Endothelial cell of umbilical vein (primary cell): ENCODE results near the gene ZBTB25. TPM values are rescaled to one million over a fixed set of nuclear protein-coding genes. Genes with fewer than 3 reads are reported as not detected.

Experiments used
- BruUV-seq: library from RNA; stranded (reverse); fragments of 400-500 nt; replicated peaks from 2 replicates; lab custom pipeline; 2021; lab: Mats Ljungman, UMichigan
- CTCF ChIA-PET: fragments of 300-600, 350-600 bp; sonication (Branson Sonifier 250); formaldehyde crosslinking; loops from one replicate; lab custom pipeline; 2021; ENCODE audit warnings: antibody characterized with exemption, inconsistent platforms; lab: Charles Lee
- POLR2A ChIA-PET: fragments of 300-600, 350-600 bp; sonication (Branson Sonifier 250); formaldehyde crosslinking; loops from one replicate; lab custom pipeline; 2021; ENCODE audit warnings: antibody characterized with exemption, inconsistent platforms; lab: Charles Lee
- DNase-seq: peaks from one replicate; pipeline ENCODE4 v3.0.0-alpha.2; 2011; ENCODE audit warnings: low read depth, low spot score
- FAIRE-seq: peaks from 2 replicates; lab custom pipeline; 2011; peaks lifted over from hg19 to GRCh38; lab: Jason Lieb, UNC
- H2AFZ ChIP-seq: 2 replicates; pipeline ENCODE4 v1.6.0; 2012; ENCODE audit warnings: low read depth, low read length, control low read depth, inconsistent platforms
- H3K27ac ChIP-seq: 2 replicates; pipeline ENCODE4 v1.5.1; 2011; ENCODE audit warnings: low read depth, mild to moderate bottlenecking, control low read depth, low read length, moderate library complexity; ENCODE audit not compliant: insufficient read depth
- H3K27me3 ChIP-seq, 2 experiments: 2 replicates each; pipeline versions ENCODE4 v1.6.0 to v1.6.1; 2011; ENCODE audit warnings: low read length in 2 of 2, mixed read lengths in 1 of 2; ENCODE audit not compliant: control insufficient read depth in 2 of 2, insufficient read depth in 2 of 2
- H3K36me3 ChIP-seq, 2 experiments: 2 replicates in 1 of 2; 3 replicates in 1 of 2; pipeline ENCODE4 v1.5.1; 2011; ENCODE audit warnings: low read length in 2 of 2, mild to moderate bottlenecking in 1 of 2, moderate library complexity in 1 of 2; ENCODE audit not compliant: control insufficient read depth in 2 of 2, insufficient read depth in 2 of 2; ENCODE audit errors: extremely low read depth in 1 of 2
- H3K4me1 ChIP-seq: 3 replicates; pipeline ENCODE4 v1.5.1; 2011; ENCODE audit warnings: mild to moderate bottlenecking, low read length; ENCODE audit not compliant: control insufficient read depth, insufficient read depth; ENCODE audit errors: extremely low read depth
- H3K4me2 ChIP-seq: 2 replicates; pipeline ENCODE4 v1.6.1; 2011; ENCODE audit warnings: low read length, control low read depth, mixed read lengths; ENCODE audit not compliant: insufficient read depth
- H3K4me3 ChIP-seq, 3 experiments: fragments of 200-600 bp in 1 of 3; sonication (generic), shearing (Covaris generic) in 1 of 3; replicated peaks in 1 of 3; 2 replicates each; pipeline ENCODE4 v1.5.1; 2011 to 2016; ENCODE audit warnings: control low read depth in 3 of 3, low read length in 3 of 3, mild to moderate bottlenecking in 2 of 3, inconsistent platforms in 1 of 3, low read depth in 1 of 3, moderate library complexity in 1 of 3; ENCODE audit not compliant: insufficient read depth in 1 of 3
- H3K79me2 ChIP-seq: 2 replicates; pipeline ENCODE4 v1.6.0; 2012; ENCODE audit warnings: low read length, inconsistent platforms; ENCODE audit not compliant: control insufficient read depth, insufficient read depth
- H3K9ac ChIP-seq: replicated peaks from 2 replicates; pipeline ENCODE3; 2011; ENCODE audit warnings: low read length, control low read depth; ENCODE audit not compliant: insufficient read depth; ENCODE audit errors: extremely low read depth
- H3K9me1 ChIP-seq: replicated peaks from 3 replicates; pipeline ENCODE4 v1.6.0; 2011; ENCODE audit warnings: mild to moderate bottlenecking, low read length; ENCODE audit not compliant: control insufficient read depth, insufficient read depth; ENCODE audit errors: extremely low read depth
- H3K9me3 ChIP-seq: replicated peaks from 2 replicates; pipeline ENCODE4 v1.5.1; 2012; ENCODE audit warnings: low read length, inconsistent platforms; ENCODE audit not compliant: control insufficient read depth, insufficient read depth
- H4K20me1 ChIP-seq: replicated peaks from 2 replicates; pipeline ENCODE3; 2011; ENCODE audit warnings: mild to moderate bottlenecking, low read length; ENCODE audit not compliant: control insufficient read depth, insufficient read depth; ENCODE audit errors: extremely low read depth
- EZH2 ChIP-seq: IDR thresholded peaks from 2 replicates; pipeline ENCODE4 v1.6.1; 2012; ENCODE audit warnings: borderline replicate concordance, low read depth, mild to moderate bottlenecking, moderate library complexity, low read length, inconsistent platforms; ENCODE audit not compliant: severe bottlenecking
- FOS ChIP-seq: IDR thresholded peaks from 2 replicates; pipeline ENCODE4 v1.6.1; 2011; ENCODE audit warnings: mild to moderate bottlenecking, low read length, moderate library complexity, borderline replicate concordance; ENCODE audit not compliant: insufficient read depth
- GATA2 ChIP-seq: IDR thresholded peaks from 2 replicates; pipeline ENCODE4 v1.7.0; 2011; ENCODE audit warnings: low read depth, mild to moderate bottlenecking, moderate library complexity, mixed read lengths, low read length; ENCODE audit not compliant: insufficient read length, insufficient read depth
- JUN ChIP-seq: IDR thresholded peaks from 2 replicates; pipeline ENCODE4 v1.6.1; 2011; ENCODE audit warnings: borderline replicate concordance, low read depth; ENCODE audit not compliant: insufficient read length, insufficient read depth
- MAX ChIP-seq: IDR thresholded peaks from 2 replicates; pipeline ENCODE4 v1.6.1; 2011; ENCODE audit not compliant: insufficient read depth, insufficient read length
- MYC ChIP-seq: IDR thresholded peaks from one replicate; pipeline ENCODE4 v1.6.1; 2011; ENCODE audit warnings: mild to moderate bottlenecking, low read depth, low read length
- POLR2A ChIP-seq: IDR thresholded peaks from 2 replicates; pipeline ENCODE4 v1.6.1; 2012; ENCODE audit warnings: low read depth, mild to moderate bottlenecking, control low read depth, low read length
- POLR2AphosphoS5 ChIP-seq: IDR thresholded peaks from 2 replicates; pipeline ENCODE4 v1.6.1; 2012; ENCODE audit warnings: low read depth, mild to moderate bottlenecking, control low read depth, low read length, moderate library complexity; ENCODE audit not compliant: insufficient read depth
- dilution Hi-C: fragments of 300-500 bp; cut with MboI; formaldehyde crosslinking; loops from one replicate; pipeline ENCODE4 v1.15.0; 2019; ENCODE audit warnings: low sequenced_read_pairs; ENCODE audit not compliant: extremely low pct_ligation_motif_present
- intact Hi-C: fragments of 100-400 bp; cut with micrococcal nuclease; formaldehyde crosslinking; loops from one replicate; pipeline ENCODE4 v1.10.0; 2022
- polyA plus RNA-seq, 4 experiments: library from polyadenylated mRNA; depleted of rRNA in 3 of 4; stranded (reverse) in 3 of 4; unstranded in 1 of 4; fragments of >200 nt; gene quantifications; 2 replicates each; pipeline versions ENCODE4 v1.2.1 to v1.2.3, GENCODE V29; 2011 to 2012; ENCODE audit warnings: missing spikeins in 1 of 4
- total RNA-seq: library from RNA; stranded (reverse); gene quantifications from 2 replicates; pipeline ENCODE4 v1.2.3, GENCODE V29; 2021
- TF ChIP-seq, protein P1 (sequence below), 2 donors: IDR thresholded peaks; 1 replicate in 1 of 2; 2 replicates in 1 of 2; pipeline ENCODE4 v1.5.1; 2011; ENCODE audit warnings: low read length in 2 of 2, mild to moderate bottlenecking in 2 of 2, moderate library complexity in 2 of 2, control low read depth in 1 of 2, inconsistent platforms in 1 of 2, low read depth in 1 of 2; ENCODE audit not compliant: insufficient read depth in 1 of 2; ENCODE audit errors: extremely low read depth in 1 of 2

ZBTB25 gene
- total and polyA plus RNA-seq, 2 donors (not counting 3 experiments of a cell fraction or from before 2014, with no cell fraction given), result 3.2 to 7.7 TPM

GRCh38 chr14:64549016-64549415 lies 45.4 kb upstream of the ZBTB25 start:
- H3K9me1 ChIP-seq, result no peaks in the 10 kb centered on the region
- H3K4me3 ChIP-seq, result no peak overlapping the region
- peak overlapping the region; percentile 77 for H3K4me2 ChIP-seq
- H3K36me3 ChIP-seq, result no peaks in the 10 kb centered on the region
- ChIA-PET CTCF (interaction anchor here (1.0 kb wide), 1 partner anchor 9 kb away, joined by 4 read pairs; the partner anchor contains the start of gene HSPA2), POLR2A (no interaction called here)
- intact Hi-C loops (loop anchor here (1.0 kb wide), 1 partner anchor 18 kb away; no protein-coding TSS in a partner anchor), dilution Hi-C loops (no loop called here)
- no peak overlapping the region for H3K9ac ChIP-seq
- H3K27ac ChIP-seq, result no peak overlapping the region
- peaks cover 11% of the 10 kb centered on the region for H3K4me1 ChIP-seq
- no TSS peak for BruUV-seq
- H4K20me1 ChIP-seq, result no peaks in the 10 kb centered on the region
- peaks cover 18 to 20% of the 10 kb centered on the region in 2 experiments for H3K27me3 ChIP-seq
- H3K9me3 ChIP-seq, result no peaks in the 10 kb centered on the region
- DNase-seq (no peak), FAIRE-seq (no peak)
- TF ChIP-seq FOS, result no peak
- TF ChIP-seq EZH2, result no peak
- TF ChIP-seq POLR2AphosphoS5, result no peak
- TF ChIP-seq, protein P1, sequence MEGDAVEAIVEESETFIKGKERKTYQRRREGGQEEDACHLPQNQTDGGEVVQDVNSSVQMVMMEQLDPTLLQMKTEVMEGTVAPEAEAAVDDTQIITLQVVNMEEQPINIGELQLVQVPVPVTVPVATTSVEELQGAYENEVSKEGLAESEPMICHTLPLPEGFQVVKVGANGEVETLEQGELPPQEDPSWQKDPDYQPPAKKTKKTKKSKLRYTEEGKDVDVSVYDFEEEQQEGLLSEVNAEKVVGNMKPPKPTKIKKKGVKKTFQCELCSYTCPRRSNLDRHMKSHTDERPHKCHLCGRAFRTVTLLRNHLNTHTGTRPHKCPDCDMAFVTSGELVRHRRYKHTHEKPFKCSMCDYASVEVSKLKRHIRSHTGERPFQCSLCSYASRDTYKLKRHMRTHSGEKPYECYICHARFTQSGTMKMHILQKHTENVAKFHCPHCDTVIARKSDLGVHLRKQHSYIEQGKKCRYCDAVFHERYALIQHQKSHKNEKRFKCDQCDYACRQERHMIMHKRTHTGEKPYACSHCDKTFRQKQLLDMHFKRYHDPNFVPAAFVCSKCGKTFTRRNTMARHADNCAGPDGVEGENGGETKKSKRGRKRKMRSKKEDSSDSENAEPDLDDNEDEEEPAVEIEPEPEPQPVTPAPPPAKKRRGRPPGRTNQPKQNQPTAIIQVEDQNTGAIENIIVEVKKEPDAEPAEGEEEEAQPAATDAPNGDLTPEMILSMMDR (IDR thresholded peaks at IDR 0.05; ENCODE audit: extremely low read depth in 1 of 2, insufficient read depth in 1 of 2, low read depth in 1 of 2, low read length in 2 of 2), result no peak
- no peak for TF ChIP-seq MAX
- no peak for TF ChIP-seq MYC
- no peak for TF ChIP-seq GATA2
- no peak for TF ChIP-seq JUN
- TF ChIP-seq POLR2A, result no peak
- H2AFZ ChIP-seq, result peak overlapping the region; percentile 94
- no peaks in the 10 kb centered on the region for H3K79me2 ChIP-seq
